HG02610 (cell line): ENCODE measurements around the gene ZNF358.
"Not testable (repeated sequence)": the region's sequence is repeated elsewhere in the genome, so short reads cannot be mapped to it uniquely, and the experiment has no call there.

Source experiments
- ATAC-seq: cut with Tn5 transposase; IDR thresholded peaks from one replicate; pipeline ENCODE4 v1.9.1; 2021; ENCODE audit warnings: mild to moderate bottlenecking, moderate library complexity; ENCODE audit not compliant: unreplicated experiment

The ZNF358 gene

DNA sequence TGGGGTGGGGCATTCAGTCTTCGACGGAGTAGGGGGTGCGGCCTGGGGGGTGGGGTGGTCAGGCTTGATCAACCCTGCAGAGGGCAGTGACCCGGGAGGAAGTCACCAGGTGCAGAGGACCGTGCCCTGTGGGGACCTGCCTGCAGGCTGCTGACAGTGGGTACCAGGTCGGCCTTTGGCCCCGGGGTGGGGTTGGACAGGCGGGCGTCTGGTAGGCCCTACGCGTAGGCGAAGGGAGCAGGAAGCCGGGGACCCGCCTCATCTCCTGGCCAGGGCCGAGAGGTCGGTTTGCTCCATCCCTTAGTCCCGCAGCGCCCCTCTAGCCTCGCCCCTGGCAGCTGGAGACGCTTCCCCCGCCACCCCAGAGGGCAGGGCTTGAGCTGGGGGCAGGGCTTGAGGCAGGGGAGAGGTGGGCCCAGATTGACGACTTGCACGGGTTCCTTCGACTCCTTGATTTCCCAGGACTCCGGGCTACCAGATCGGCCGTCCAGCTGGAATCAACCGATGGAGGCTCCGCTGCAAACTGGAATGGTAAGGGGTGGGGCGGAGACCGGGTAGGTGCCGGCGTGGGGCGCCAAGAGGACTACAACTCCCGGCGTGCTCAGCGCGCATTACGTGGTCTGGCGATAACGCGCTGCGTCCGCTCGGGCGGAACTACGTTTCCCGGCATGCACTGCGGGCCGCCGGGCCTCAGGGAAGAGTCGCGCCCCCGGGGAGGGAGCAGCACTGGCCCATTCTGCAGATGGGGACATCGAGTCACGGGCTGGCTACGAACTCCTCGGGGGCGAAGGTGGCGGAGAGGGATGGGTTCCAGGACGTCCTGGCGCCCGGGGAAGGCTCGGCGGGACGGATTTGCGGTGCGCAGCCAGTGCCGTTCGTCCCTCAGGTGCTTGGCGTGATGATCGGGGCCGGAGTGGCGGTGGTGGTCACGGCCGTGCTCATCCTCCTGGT is 19.4 kb downstream of the ZNF358 start, which contains the start of gene PNPLA6:
PNPLA6 (plus strand) TSS at position 671 of the 951 bp plus-strand sequence; CDS start at position 743, 72 bp downstream.
- peak; percentile 58 for ATAC-seq

DNA sequence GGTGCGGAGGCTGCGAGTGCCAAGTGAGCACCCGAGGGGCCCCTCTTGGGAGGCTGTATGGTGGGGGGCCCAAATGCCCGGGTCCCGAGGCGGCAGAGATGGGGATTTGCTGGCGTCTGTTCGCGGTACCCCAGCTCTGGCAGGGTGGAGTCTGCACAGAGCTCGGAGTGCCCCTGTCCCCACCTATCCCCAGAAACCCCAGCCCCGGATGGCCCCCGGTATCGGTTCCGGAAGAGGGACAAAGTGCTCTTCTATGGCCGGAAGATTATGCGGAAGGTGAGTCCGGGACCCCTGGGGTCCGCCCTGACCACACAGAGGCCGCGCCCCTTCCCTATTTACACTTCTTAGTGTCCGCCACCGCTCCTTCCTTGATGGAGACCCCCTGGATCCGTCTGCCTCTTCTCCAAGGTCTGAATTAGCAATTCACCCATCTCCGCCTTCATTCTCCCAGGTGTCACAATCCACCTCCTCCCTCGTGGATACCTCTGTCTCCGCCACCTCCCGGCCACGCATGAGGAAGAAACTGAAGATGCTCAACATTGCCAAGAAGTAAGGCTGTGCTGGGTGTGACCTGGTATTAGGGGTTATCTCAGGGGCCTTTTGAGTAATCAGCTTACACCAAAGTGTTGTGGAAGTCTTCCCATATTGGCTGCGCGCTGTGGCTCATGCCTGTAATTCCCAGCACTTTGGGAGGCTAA is 20.2 kb downstream of the ZNF358 start:
- no peak for ATAC-seq

DNA sequence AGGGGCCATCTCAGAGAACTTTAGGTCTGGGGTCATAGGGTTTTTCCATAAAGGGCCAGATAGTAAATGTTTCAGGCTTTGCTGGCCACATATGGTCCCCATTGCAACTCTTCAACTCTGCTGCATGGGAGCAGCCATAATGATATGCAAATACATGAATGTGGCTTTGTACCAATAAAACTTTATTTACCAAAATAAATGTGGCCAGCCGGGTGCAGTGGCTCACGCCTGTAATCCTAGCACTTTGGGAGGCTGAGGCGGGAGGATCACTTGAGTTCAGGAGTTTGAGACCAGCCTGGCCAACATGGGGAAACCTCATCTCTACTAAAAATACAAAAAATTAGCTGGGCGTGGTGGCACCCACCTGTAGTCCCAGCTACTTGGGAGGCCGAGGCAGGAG is 23.1 kb downstream of the ZNF358 start:
- ATAC-seq: not testable (repeated sequence)

DNA sequence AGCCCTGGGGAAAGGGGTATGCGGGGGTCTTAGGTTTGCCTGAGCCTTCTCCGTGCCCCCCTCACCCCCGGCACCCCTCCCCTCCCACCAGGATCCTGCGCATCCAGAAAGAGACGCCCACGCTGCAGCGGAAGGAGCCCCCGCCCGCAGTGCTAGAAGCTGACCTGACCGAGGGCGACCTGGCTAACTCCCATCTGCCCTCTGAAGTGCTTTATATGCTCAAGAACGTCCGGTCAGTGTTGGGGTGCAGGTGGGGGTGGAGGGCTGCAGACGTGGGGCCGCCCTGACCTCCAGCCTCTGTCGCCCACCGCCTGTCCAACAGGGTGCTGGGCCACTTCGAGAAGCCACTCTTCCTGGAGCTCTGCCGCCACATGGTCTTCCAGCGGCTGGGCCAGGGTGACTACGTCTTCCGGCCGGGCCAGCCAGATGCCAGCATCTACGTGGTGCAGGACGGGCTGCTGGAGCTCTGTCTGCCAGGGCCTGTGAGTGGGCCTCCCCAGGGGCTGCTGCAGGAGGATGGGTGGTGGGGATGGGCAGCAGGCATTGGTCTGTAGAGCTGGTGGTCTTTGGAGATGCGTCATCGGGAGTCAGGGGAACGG is 24.0 kb downstream of the ZNF358 start:
- ATAC-seq: no peak

DNA sequence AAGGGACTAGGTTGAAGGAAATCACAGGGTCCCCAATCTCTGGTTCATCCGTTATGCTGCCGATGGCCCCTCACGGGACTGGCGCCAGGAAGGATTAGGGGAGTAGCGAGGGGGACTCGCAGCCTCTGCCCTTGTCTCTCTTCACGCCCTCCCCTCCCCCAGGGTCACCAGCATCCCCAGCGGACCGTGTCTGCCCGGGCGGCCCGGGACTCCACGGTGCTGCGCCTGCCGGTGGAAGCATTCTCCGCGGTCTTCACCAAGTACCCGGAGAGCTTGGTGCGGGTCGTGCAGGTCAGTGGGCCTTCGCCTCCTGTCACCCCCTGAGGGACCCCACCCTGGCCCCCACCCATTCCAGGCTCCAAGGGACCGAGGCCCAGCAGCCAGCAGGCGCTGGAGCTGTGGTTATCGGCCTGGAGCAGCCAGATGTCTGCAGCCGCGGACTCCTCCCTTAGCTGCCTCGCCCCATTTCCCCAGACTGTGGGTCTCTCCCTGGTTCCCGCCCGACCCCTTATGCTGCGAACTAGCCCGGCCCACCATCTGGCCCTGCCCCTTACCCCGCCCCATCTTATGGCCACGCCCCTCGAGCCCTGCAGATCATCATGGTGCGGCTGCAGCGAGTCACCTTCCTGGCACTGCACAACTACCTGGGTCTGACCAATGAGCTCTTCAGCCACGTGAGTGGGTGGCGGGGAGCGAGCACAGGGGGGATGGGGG is 25.0 kb downstream of the ZNF358 start:
- ATAC-seq: no peak

DNA sequence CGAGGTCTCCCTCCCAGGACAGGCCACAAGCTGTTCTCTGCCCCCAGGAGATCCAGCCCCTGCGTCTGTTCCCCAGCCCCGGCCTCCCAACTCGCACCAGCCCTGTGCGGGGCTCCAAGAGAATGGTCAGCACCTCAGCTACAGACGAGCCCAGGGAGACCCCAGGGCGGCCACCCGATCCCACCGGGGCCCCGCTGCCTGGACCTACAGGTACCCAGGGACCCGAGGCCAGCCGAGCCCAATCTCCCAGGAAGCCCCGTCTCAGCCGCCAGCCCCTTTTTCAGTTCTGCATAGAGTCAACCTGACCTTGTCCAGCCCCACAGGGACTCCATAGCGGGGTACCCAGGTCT is 25.5 kb downstream of the ZNF358 start:
- ATAC-seq: no peak

DNA sequence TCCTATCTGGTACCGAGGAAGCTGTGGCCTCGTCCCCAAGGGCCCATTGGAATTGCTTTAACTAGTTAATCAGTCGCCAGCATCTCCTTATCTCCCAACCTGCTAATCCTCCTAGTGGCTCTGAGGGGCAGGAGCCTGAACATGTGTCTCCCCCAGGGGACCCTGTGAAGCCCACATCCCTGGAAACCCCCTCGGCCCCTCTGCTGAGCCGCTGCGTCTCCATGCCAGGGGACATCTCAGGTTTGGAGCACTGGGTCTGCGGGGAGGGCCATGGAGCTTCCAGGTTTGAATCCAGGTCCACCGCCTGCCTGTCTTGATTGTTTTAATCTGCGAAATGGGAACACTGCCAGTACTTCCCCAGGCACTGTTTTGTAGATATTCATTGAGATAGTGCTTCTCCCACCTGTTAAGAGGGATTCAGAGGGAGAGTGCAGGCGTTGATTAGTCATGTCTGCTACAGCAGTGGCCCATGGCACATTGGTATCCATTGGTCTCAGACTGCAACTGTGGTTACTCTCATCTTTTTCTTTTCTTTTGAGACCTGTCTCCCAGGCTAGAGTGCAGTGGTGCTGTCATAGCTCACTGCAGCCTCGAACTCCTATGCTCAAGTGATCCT is 26.0 kb downstream of the ZNF358 start:
- ATAC-seq: no peak

DNA sequence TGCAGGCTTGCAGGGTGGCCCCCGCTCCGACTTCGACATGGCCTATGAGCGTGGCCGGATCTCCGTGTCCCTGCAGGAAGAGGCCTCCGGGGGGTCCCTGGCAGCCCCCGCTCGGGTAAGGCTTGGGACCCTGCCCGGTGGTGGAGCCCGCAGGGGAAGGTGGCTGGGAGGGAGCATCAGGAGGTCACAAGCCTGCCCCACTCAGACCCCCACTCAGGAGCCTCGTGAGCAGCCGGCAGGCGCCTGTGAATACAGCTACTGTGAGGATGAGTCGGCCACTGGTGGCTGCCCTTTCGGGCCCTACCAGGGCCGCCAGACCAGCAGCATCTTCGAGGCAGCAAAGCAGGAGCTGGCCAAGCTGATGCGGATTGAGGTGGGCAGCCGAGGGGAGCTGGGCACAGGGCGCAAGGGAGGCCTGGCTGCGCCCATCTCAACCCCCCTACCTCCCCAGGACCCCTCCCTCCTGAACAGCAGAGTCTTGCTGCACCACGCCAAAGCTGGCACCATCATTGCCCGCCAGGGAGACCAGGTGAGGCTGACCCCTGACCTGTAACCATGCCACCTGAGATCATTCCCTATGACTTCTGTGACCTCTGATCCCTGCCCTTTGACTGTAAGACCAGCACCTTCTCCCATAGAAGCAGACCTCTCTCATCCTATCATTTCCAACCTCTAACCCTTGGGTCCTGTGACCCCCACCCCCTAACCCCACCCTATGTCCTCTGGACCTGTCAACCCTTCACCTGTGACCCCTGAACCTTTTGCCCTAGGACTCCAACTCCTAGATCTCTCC is 26.8 kb downstream of the ZNF358 start:
- no peak for ATAC-seq

DNA sequence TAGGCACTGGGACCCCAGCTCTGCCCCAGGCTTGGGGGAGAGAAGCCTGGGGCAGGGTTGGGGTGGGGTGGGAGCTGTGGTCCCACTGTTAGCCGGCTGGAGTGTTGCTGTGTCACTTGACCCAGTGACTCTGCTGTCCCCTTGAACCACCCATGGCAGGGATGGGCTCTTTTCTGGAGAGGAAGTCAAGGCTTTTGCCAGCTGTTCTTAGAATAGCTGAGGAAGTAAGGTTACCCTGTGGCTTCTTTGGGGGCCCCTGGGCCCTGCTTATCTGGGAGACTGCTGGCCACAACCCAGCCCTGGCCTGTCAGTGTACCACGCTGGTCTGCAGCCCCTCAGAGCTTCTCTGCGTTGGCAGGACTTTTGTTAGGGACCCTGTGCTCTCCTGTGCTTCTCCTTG is 28.7 kb downstream of the ZNF358 start:
- ATAC-seq: no peak

DNA sequence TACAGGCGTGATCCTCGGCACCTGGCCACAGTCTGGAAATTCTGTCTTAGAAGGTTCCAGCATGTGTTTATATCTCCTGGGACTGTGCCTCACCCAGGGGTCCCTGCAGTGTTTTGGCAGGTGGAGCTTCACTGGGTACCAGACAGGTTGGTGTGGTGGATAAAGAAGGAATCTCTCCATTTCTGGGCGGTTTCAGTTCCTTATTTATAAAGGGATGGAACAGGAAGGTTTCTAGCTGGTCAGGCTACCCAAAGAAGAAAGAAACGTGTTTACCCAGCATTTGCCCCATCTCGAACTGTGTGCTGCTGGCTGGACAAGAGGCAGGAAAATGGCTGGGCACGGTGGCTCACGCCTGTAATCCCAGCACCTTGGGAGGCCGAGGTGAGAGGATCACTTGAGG is 29.4 kb downstream of the ZNF358 start:
- ATAC-seq: no peak

DNA sequence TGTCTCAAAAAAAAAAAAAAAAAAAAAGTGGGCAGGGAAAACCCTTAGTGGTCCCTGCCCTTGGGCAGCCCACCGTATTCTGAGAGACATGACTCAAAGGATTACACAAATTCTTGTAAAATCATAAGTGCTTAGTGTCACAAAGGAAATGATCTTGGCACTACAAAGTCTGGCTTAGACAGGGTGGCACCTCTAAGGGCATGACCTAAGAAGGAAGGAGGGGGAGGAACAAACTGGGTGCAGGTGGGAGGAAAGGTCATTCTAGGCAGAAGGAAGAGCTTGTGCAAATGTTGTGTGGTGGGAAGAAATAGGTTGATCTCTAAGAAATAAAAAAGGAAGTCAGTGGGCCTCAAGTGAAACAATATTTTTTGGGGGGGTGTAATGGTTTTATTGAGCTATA is 30.0 kb downstream of the ZNF358 start:
- ATAC-seq: no peak

DNA sequence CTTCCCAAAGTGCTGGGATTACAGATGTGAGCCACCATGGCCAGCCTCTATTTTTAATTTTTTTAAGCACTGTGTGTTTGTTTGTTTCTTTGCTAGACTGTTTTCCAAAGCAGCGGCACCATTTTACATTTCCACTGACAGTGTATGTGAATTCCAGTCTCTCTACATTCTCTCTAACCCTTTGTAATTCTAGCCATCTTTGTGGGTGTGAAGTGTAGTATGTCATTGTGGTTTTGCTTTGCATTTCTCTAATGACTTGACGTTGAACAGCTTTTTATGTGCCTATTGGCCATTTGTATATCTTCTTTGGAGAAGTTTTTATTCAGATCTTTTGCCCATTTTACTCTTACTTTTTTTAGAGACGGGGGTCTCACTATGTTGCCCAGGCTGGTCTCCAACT is 31.3 kb downstream of the ZNF358 start:
- no peak for ATAC-seq

DNA sequence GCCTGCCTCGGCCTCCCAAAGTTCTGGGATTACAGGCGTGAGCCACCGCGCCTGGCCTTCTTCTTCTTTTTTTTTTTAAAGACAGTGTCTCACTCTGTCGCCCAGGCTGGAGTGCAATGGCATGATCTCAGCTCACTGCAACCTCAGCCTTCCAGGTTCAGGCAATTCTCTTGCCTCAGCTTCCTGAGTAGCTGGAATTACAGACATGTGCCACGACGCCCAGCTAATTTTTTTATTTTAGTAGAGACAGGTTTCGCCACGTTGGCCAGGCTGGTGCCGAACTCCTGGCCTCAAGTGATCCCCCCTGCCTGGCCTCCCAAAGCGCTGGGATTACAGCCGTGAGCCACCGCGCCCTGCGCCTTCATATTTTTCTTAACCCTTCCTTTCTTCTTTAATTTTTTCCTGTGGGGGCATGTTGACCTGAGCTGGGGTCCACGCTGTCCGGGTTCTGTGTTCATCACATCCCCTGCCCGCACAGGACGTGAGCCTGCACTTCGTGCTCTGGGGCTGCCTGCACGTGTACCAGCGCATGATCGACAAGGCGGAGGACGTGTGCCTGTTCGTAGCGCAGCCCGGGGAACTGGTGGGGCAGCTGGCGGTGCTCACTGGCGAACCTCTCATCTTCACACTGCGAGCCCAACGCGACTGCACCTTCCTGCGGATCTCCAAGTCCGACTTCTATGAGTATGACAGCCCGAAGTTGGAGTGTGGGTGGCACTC is 33.7 kb downstream of the ZNF358 start:
- no peak for ATAC-seq

DNA sequence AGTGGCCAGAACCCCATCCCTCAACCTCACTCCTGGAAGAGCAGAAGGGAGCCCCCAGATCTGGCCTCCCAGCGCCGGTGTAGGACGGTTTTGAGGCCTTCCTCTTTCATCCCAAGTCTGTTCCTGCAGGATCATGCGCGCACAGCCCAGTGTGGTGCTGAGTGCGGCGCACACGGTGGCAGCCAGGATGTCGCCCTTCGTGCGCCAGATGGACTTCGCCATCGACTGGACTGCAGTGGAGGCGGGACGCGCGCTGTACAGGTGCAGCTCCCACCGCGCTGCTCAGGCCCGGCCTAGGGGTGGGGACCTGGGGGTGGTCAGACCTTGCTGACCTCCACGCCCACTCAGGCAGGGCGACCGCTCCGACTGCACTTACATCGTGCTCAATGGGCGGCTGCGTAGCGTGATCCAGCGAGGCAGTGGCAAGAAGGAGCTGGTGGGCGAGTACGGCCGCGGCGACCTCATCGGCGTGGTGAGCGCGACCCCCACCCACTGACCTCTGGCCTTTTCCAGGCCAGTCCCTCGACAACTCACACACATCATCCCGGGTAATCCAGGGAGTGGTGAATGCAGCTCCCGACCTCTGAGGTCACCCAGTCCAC is 34.4 kb downstream of the ZNF358 start:
- no peak for ATAC-seq

DNA sequence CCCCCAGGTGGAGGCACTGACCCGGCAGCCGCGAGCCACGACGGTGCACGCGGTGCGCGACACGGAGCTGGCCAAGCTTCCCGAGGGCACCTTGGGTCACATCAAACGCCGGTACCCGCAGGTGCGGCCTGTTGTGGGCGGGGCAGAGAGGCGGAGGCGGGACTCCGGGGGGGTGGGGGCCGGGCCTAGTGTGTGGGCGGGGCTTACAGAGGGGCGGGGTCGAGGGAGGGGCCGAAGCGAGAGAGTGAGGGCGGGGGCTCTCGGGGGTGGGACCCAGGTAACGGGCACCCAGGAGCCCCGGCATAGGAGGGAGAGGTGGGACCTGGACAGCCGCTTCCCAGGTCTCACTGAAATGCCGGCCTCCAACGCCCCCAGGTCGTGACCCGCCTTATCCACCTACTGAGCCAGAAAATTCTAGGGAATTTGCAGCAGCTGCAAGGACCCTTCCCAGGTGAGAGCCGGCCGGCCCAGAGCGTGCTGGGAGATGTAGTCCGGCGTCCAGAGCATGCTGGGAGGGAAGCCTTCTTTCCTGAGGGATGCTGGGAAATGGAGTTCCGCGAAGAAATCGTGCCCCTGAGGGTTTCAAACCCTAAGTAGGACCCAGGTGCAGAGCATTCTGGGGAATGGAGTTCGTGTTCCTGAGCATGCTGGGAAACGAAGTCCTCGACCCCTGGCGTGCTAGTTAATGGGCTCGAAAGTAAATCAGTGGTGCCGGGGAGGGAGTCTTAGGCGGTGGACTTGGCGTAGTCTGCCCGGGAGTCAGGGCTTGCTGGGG is 35.3 kb downstream of the ZNF358 start:
- ATAC-seq: no peak

DNA sequence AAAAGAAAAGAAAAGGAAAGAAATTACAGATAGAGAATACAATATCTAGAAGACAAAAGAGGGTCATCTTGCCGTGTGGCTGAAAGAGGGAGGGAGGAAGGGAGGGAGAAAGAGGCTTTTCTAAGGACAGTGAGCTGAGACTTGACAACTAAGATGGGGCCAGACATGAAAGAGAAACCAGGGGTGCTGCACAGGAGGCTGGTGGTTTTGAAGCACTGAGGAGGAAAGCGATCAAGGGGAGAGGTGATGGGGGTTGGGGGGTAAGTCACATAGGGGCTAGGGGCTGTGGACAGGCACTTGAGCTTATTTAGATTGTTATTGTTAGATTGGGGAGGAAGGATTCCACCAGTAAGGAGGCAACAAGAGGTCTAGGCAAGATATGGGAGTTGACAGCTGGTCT is 36.9 kb downstream of the ZNF358 start:
- ATAC-seq: no peak

DNA sequence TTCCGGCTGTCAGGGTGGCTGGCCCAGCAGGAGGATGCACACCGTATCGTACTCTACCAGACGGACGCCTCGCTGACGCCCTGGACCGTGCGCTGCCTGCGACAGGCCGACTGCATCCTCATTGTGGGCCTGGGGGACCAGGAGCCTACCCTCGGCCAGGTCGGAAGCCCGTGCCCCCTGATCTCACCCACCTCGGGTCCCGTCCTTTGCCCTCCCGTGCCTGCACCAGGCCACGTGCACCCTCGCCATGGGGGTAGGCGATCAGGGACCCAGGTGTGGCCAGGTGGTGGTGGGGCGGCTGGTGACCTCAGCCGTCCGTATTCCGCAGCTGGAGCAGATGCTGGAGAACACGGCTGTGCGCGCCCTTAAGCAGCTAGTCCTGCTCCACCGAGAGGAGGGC is 38.7 kb downstream of the ZNF358 start:
- ATAC-seq: no peak
